Caki2 (cell line): ENCODE results near the gene GRN. TPM values are rescaled to one million over a fixed set of nuclear protein-coding genes. Genes with fewer than 3 reads are reported as not detected.
"Not testable (repeated sequence)": the region's sequence is repeated elsewhere in the genome, so short reads cannot be mapped to it uniquely, and the experiment has no call there.

Source experiments
- DNase-seq: peaks from one replicate; pipeline ENCODE4 v3.0.0-alpha.2; 2015; ENCODE audit warnings: low read depth
- in situ Hi-C: cut with HindIII; loops from 2 replicates; pipeline ENCODE4 v1.10.0; 2016; ENCODE audit warnings: low sequenced_read_pairs, low pct_unique_long_range_greater_than_20kb, mixed read lengths
- total RNA-seq: library from RNA; depleted of rRNA; stranded (reverse); fragments of >200 nt; shearing (Covaris generic); gene quantifications from 2 replicates; pipeline ENCODE4 v1.2.3, GENCODE V29; 2014; ENCODE audit warnings: low replicate concordance; rRNA removed

Gene GRN
- total RNA-seq, 1 experiment from 2014 or later: 543 TPM

DNA sequence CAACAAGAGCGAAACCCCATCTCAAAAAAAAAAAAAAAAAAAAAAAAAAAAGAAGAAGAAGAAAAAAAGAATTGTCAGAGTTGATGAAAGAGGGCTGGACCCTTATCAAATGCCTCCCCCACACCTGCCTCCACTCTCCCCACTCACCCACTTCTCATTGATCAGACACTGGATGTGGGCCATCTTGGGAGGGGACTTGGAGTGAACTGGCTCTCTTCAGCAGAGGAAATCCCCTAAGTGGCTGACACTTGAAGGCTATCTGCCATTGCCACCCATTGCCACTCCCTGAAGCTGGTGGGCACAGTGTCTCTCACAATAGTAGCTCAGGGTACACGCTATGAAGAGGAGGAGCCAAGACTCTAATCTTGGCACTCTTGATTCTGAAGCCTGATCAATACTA lies 42.7 kb downstream of the GRN start:
- DNase-seq: no peak
- in situ Hi-C loops: no loop called here

- in situ Hi-C loops: no loop called here
- DNase-seq: no peak
Observed at GRCh38 chr17:44389281-44389680, 44.2 kb downstream of the GRN start, which contains the start of gene ITGA2B. TSS of gene ITGA2B (minus strand) at chr17:44389649. CDS start at chr17:44389473, 176 bp downstream.

DNA sequence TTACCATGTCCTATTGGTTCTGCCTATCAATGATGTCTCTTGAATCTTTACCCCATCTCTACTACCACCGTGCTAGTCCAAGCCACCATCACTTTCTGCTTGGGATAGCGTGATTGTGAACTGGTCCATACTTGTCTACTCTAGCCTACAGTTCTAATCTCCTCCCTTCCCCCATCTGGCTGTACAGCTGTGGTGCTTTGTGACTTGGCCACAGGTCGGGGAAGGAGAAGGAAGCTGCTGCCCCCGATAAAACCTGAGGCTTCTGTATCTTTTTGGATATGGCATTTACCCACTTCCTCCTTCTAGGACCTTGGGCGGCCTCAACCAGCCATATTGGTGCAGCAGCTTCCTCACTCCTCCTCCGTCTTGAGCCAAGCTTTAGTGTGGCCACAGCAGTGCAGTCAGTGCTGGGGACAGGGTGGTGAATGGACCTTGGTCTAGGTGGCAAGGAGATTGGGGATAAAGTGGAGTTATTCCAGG lies 44.7 kb downstream of the GRN start:
- in situ Hi-C loops: no loop called here

GRCh38 chr17:44390250-44390870 lies 45.3 kb downstream of the GRN start:
- DNase-seq: no peak
- in situ Hi-C loops: no loop called here

More for the DNA sequence above, 44.7 kb downstream of the GRN start:
- no peak for DNase-seq

DNA sequence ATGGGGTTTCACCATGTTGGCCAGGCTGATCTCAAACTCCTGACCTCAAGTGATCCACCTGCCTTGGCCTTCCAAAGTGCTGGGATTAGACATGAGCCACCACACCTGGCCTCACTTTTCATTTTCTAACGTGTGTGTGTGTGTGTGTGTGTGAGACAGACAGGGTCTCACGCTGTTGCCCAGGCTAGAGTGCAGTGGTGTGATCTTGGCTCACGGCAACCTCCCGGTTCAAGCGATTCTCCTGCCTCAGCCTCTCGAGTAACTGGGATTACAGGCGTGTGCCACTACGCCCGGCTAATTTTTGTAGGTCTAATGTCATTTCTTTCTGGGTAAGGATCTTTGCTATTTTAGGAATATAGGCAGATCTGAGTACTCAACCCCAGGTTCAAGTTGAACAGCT lies 49.0 kb downstream of the GRN start:
- in situ Hi-C loops, DNase-seq: not testable (repeated sequence)

- DNase-seq: no peak
- in situ Hi-C loops: no loop called here
Observed at GRCh38 chr17:44394833-44395232, 49.7 kb downstream of the GRN start.

DNA sequence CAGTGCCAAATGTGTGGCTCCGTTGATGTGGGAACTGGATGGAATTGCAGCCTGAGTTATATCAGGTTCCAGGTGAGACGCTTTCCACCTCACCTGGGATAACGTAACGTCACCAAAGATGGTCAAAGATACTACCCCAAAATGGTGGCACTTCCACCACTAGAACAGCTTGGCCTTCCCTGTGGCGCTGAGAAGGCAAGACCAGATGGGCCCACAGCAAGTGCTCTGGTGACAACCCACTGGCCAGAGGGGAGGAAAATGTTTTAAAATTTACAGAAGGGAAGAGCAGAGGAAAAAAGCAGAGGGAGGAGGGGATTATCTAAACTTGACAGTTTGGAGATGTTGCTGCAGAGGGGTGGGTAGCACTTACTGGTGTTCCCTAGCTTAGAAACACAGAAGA lies 51.8 kb downstream of the GRN start:
- in situ Hi-C loops: no loop called here
- DNase-seq: no peak

- in situ Hi-C loops: no loop called here
- no peak for DNase-seq
Observed at GRCh38 chr17:44397479-44398440, 52.7 kb downstream of the GRN start.

- in situ Hi-C loops: no loop called here
- DNase-seq: no peak
Observed at GRCh38 chr17:44398692-44399691, 53.9 kb downstream of the GRN start.

DNA sequence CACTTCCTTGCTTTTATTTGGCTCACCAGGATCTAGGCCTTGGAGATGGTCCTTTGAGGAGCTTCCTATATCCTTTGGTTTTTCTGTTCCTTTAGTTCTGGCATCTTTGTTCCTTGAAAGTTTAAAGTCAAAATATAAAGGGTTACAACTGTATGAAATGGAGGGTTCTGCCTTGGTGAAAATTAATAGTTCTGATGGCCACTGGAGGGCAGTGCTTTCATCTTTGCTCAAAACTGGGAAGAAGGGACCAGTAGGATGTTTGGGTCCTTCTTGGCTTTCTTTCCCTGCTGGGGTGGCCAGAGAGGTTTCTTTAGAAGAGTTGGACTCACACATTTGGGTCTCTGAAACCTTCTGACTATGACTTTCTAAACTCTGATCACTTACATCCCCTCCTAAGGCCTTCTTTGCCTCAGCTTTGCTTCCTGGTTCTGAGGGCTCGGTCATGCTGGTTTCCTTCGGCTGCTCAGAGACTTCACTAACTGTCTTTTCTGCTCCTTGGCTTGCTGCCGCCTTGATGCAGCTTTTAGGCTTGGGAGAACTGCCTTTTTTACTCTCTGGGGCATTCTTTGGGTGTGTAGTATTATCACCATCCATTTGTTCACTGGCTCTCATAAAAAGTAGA lies 55.2 kb downstream of the GRN start:
- in situ Hi-C loops: no loop called here
- peak; percentile 23 for DNase-seq

Other genes starting within 250 kb of the GRN start
- gene HDAC5, start 221.7 kb upstream of the GRN start, total RNA-seq: 30.9 and 38.0 TPM in 2 replicates
- 3.0 and 5.7 TPM in 2 replicates for gene HROB, start 203.4 kb upstream of the GRN start, total RNA-seq
- gene ASB16, start 174.6 kb upstream of the GRN start, total RNA-seq: not detected in 2 replicates
- gene TMUB2, start 158.3 kb upstream of the GRN start, total RNA-seq: 37.5 and 66.0 TPM in 2 replicates
- 19.9 and 28.8 TPM in 2 replicates for gene ATXN7L3, start 145.4 kb upstream of the GRN start, total RNA-seq
- gene UBTF, start 125.6 kb upstream of the GRN start, total RNA-seq: 64.1 and 68.7 TPM in 2 replicates
- not detected in 2 replicates for gene SLC4A1, start 77.2 kb upstream of the GRN start, total RNA-seq
- gene RUNDC3A, start 36.7 kb upstream of the GRN start, total RNA-seq: 2.2 TPM in 1 of 2 replicates, not detected in the other
- gene SLC25A39, start 20.5 kb upstream of the GRN start, total RNA-seq: 223 and 249 TPM in 2 replicates
- 8.3 and 14.4 TPM in 2 replicates for gene FAM171A2, start 18.6 kb downstream of the GRN start, total RNA-seq
- 0.26 and 3.3 TPM in 2 replicates for gene ITGA2B, start 44.3 kb downstream of the GRN start, total RNA-seq
- 8.6 and 11.3 TPM in 2 replicates for gene GPATCH8, start 158.1 kb downstream of the GRN start, total RNA-seq
- gene FZD2, start 212.2 kb downstream of the GRN start, total RNA-seq: 16.3 and 18.1 TPM in 2 replicates